ENCODE results near the gene YTHDC1. TPM values are rescaled to one million over a fixed set of nuclear protein-coding genes. Genes with fewer than 3 reads are reported as not detected.
"Not testable (repeated sequence)": the region's sequence is repeated elsewhere in the genome, so short reads cannot be mapped to it uniquely, and the experiment has no call there.

YTHDC1 gene
- 10 to 100 TPM; 85.2 to 86.5 TPM for total RNA-seq
- polyA plus RNA-seq: 42.2 TPM

- H3K36me3 ChIP-seq (ENCODE audit: insufficient read depth, low read length): no peaks in the 10 kb centered on the region
- H3K27ac ChIP-seq (ENCODE audit: low read depth, low read length): peak within 1 kb of the TSS; percentile 97
- peaks cover 42 to 47% (median 47%) of the 10 kb centered on the region in 3 donors for H3K4me1 Mint-ChIP-seq
- peak; percentile 92 to 97 (median 94) for DNase-seq
- peak within 1 kb of the TSS; percentile 88 to 100 (median 100) for H3K27ac Mint-ChIP-seq
- H3K4me3 ChIP-seq (ENCODE audit: low read length): peak within 1 kb of the TSS; percentile 75
- peaks cover 39% of the 10 kb centered on the region for H3K4me1 ChIP-seq (ENCODE audit: insufficient read depth, low read length)
- ChIA-PET CTCF (interaction anchor here (1.0 to 1.3 kb wide), 2 partner anchors 22 to 26 kb away, joined by 3 to 5 read pairs; no protein-coding TSS in a partner anchor), POLR2A (interaction anchor here (0.9 kb wide), 1 partner anchor 16 kb away, joined by 4 read pairs; no protein-coding TSS in a partner anchor)
- H3K27me3 Mint-ChIP-seq: no peaks in the 10 kb centered on the region
- peaks cover 0 to 31% (median 2%) of the 10 kb centered on the region in 3 donors for H3K36me3 Mint-ChIP-seq
- H3K4me3 Mint-ChIP-seq: peak within 1 kb of the TSS; percentile 90 to 100 (median 98)
- H3K9me3 Mint-ChIP-seq: no peaks in the 10 kb centered on the region
- no peaks in the 10 kb centered on the region for H3K9me3 ChIP-seq (ENCODE audit: low read length)
- no peaks in the 10 kb centered on the region for H3K27me3 ChIP-seq (ENCODE audit: insufficient read depth, low read length, poor library complexity, severe bottlenecking)
Observed at GRCh38 chr4:68349649-68350360, at the start of gene YTHDC1. Gene YTHDC1, minus strand, starts transcription at chr4:68350090. Its CDS starts 337 bp downstream, at chr4:68349753.

GRCh38 chr4:68399306-68399705 is 49.4 kb upstream of the YTHDC1 start:
- H3K27me3 Mint-ChIP-seq: no peaks in the 10 kb centered on the region
- no peak for DNase-seq
- no peaks in the 10 kb centered on the region for H3K9me3 Mint-ChIP-seq
- Histone ChIP-seq H3K27me3 (ENCODE audit: insufficient read depth, low read length, poor library complexity, severe bottlenecking) (no peaks in the 10 kb centered on the region), H3K4me3 (ENCODE audit: low read length) (no peak overlapping the region), H3K27ac (ENCODE audit: low read depth, low read length) (no peak overlapping the region), H3K36me3 (ENCODE audit: insufficient read depth, low read length) (no peaks in the 10 kb centered on the region), H3K9me3 (ENCODE audit: low read length) (no peaks in the 10 kb centered on the region), H3K4me1 (ENCODE audit: insufficient read depth, low read length) (no peaks in the 10 kb centered on the region)
- H3K4me1 Mint-ChIP-seq: peaks cover 0 to 3% (median 0%) of the 10 kb centered on the region in 3 donors
- H3K4me3 Mint-ChIP-seq: no peak overlapping the region
- H3K27ac Mint-ChIP-seq: no peak overlapping the region
- CTCF ChIA-PET: no interaction called here
- POLR2A ChIA-PET: no interaction called here
- no peaks in the 10 kb centered on the region for H3K36me3 Mint-ChIP-seq

DNA sequence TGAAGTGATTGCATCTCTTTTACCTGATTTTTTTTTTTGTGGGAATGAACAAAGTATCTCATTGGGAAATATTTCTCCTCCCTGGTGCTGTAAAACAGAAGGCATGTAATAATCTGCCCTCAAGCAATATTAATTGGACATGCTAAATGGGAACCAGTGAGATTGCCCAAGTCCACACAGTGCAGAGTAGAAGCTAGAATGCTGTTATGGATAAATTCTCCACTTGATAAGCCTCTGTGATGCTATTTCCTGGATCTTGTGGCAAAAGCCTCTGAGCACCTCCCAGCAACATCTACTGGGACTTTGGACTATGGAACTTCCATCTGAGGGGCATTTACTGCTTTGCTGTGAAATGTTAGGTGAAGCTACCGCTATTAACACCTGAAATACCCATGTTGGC is 46.9 kb upstream of the YTHDC1 start:
- Histone ChIP-seq H3K27me3 (ENCODE audit: insufficient read depth, low read length, poor library complexity, severe bottlenecking) (no peaks in the 10 kb centered on the region), H3K36me3 (ENCODE audit: insufficient read depth, low read length) (no peaks in the 10 kb centered on the region), H3K9me3 (ENCODE audit: low read length) (no peaks in the 10 kb centered on the region), H3K27ac (ENCODE audit: low read depth, low read length) (no peak overlapping the region), H3K4me3 (ENCODE audit: low read length) (no peak overlapping the region), H3K4me1 (ENCODE audit: insufficient read depth, low read length) (no peaks in the 10 kb centered on the region)
- Mint-ChIP-seq H3K27me3 (peaks cover 0 to 3% of the 10 kb centered on the region in 2 donors), H3K27ac (no peak overlapping the region), H3K4me3 (no peak overlapping the region), H3K36me3 (no peaks in the 10 kb centered on the region), H3K4me1 (peaks cover 0 to 5% (median 0%) of the 10 kb centered on the region in 3 donors), H3K9me3 (no peaks in the 10 kb centered on the region)
- CTCF ChIA-PET: no interaction called here
- POLR2A ChIA-PET: no interaction called here
- DNase-seq: no peak

- Histone ChIP-seq H3K36me3 (ENCODE audit: insufficient read depth, low read length) (no peaks in the 10 kb centered on the region), H3K9me3 (ENCODE audit: low read length) (no peaks in the 10 kb centered on the region), H3K27me3 (ENCODE audit: insufficient read depth, low read length, poor library complexity, severe bottlenecking) (no peaks in the 10 kb centered on the region), H3K27ac (ENCODE audit: low read depth, low read length) (no peak overlapping the region), H3K4me1 (ENCODE audit: insufficient read depth, low read length) (no peaks in the 10 kb centered on the region), H3K4me3 (ENCODE audit: low read length) (no peak overlapping the region)
- H3K4me3 Mint-ChIP-seq: no peak overlapping the region
- peaks cover under 1 to 5% of the 10 kb centered on the region in 2 donors for H3K27me3 Mint-ChIP-seq
- no peak overlapping the region for H3K27ac Mint-ChIP-seq
- POLR2A ChIA-PET: interaction anchor here (0.6 kb wide), 1 partner anchor 40 kb away, joined by 3 read pairs; no protein-coding TSS in a partner anchor
- no peak for DNase-seq
- H3K4me1 Mint-ChIP-seq: peaks cover 0 to 5% (median 0%) of the 10 kb centered on the region in 3 donors
- no peaks in the 10 kb centered on the region for H3K9me3 Mint-ChIP-seq
- no peaks in the 10 kb centered on the region for H3K36me3 Mint-ChIP-seq
- CTCF ChIA-PET: no interaction called here
Observed at GRCh38 chr4:68391436-68391835, 41.5 kb upstream of the YTHDC1 start.

DNA sequence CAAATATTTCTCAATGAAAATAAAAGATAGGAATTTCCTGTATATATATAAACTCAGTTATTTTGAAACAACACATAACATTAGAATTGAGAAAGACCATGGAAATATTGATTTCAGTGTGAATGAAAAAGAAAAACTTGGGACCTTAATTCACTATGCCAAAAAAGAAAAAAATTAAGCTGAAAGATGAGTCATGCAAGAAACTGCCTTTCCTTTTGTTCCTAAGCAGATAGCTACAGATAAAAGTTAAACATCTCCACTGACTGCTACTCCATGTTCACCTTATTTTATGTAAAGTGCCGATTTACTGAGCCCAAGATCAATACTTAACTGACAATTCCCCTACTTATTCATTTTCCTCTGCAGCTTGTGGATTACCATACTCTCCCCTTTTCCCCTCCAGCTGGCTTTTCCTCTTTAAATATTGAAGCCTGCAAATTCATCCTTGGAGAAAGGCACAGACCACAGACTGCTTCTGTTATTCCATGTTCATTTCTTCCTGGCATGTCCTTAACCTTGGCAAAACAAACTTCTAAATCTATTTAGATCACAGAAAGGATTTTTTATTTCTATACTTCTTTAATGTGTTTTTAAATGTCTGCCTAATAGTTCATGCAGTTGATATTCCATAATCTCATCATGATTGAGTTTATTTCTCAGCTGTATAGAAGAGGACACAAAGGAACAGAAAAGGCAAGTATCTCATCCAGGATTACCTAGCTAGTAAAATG is 40.5 kb upstream of the YTHDC1 start:
- Histone ChIP-seq H3K4me3 (ENCODE audit: low read length) (no peak overlapping the region), H3K27me3 (ENCODE audit: insufficient read depth, low read length, poor library complexity, severe bottlenecking) (no peaks in the 10 kb centered on the region), H3K27ac (ENCODE audit: low read depth, low read length) (no peak overlapping the region), H3K9me3 (ENCODE audit: low read length) (no peaks in the 10 kb centered on the region), H3K36me3 (ENCODE audit: insufficient read depth, low read length) (no peaks in the 10 kb centered on the region), H3K4me1 (ENCODE audit: insufficient read depth, low read length) (no peaks in the 10 kb centered on the region)
- peak overlapping the region in 1 of 8 donors; percentile 30 for H3K27ac Mint-ChIP-seq
- H3K36me3 Mint-ChIP-seq: no peaks in the 10 kb centered on the region
- H3K4me3 Mint-ChIP-seq: no peak overlapping the region
- H3K4me1 Mint-ChIP-seq: peaks cover 0 to 5% (median 0%) of the 10 kb centered on the region in 3 donors
- no peaks in the 10 kb centered on the region for H3K9me3 Mint-ChIP-seq
- CTCF ChIA-PET: no interaction called here
- H3K27me3 Mint-ChIP-seq: peaks cover 5% of the 10 kb centered on the region in 2 donors
- DNase-seq: no peak
- POLR2A ChIA-PET: no interaction called here

- H3K4me1 Mint-ChIP-seq; H3K4me1 ChIP-seq (ENCODE audit: insufficient read depth, low read length); H3K9me3 Mint-ChIP-seq; POLR2A ChIA-PET; H3K27ac ChIP-seq (ENCODE audit: low read depth, low read length); H3K27me3 ChIP-seq (ENCODE audit: insufficient read depth, low read length, poor library complexity, severe bottlenecking); H3K4me3 Mint-ChIP-seq; H3K4me3 ChIP-seq (ENCODE audit: low read length); H3K9me3 ChIP-seq (ENCODE audit: low read length); H3K36me3 ChIP-seq (ENCODE audit: insufficient read depth, low read length); H3K36me3 Mint-ChIP-seq; DNase-seq; H3K27ac Mint-ChIP-seq: not testable (repeated sequence)
- CTCF ChIA-PET: interaction anchor here (2.5 kb wide), 1 partner anchor 13 kb away, joined by 6 read pairs; no protein-coding TSS in a partner anchor
- peaks cover 5 to 11% of the 10 kb centered on the region in 2 donors for H3K27me3 Mint-ChIP-seq
Observed at GRCh38 chr4:68389386-68389913, 39.6 kb upstream of the YTHDC1 start.

GRCh38 chr4:68388347-68388865 is 38.5 kb upstream of the YTHDC1 start:
- Mint-ChIP-seq H3K4me1 (no peaks in the 10 kb centered on the region), H3K36me3 (no peaks in the 10 kb centered on the region), H3K9me3 (no peaks in the 10 kb centered on the region), H3K27me3 (peaks cover 8 to 19% of the 10 kb centered on the region in 2 donors), H3K27ac (no peak overlapping the region), H3K4me3 (no peak overlapping the region)
- Histone ChIP-seq H3K36me3 (ENCODE audit: insufficient read depth, low read length) (no peaks in the 10 kb centered on the region), H3K9me3 (ENCODE audit: low read length) (no peaks in the 10 kb centered on the region), H3K4me3 (ENCODE audit: low read length) (no peak overlapping the region), H3K4me1 (ENCODE audit: insufficient read depth, low read length) (no peaks in the 10 kb centered on the region), H3K27ac (ENCODE audit: low read depth, low read length) (no peak overlapping the region), H3K27me3 (ENCODE audit: insufficient read depth, low read length, poor library complexity, severe bottlenecking) (no peaks in the 10 kb centered on the region)
- no peak for DNase-seq
- CTCF ChIA-PET: interaction anchor here (2.5 kb wide), 1 partner anchor 12 kb away, joined by 6 read pairs; no protein-coding TSS in a partner anchor
- POLR2A ChIA-PET: no interaction called here

DNA sequence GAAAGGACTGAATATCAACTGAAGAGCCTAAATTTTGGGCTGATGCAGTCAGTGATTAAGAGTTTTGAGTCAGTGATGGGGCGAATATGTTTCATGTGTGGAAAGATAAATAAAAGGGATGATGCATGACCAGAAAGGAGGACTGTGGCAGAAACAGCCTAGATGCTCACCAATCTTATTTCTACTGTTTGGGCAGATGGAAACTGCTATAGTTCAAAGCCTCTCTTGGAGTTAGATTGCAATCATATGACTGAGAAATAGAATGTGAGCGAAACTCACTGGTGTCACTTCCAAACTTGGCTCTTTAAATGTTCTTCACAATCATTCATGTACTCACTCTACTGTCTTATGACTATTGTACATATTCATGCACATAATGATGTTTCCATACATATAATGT is 35.4 kb upstream of the YTHDC1 start:
- Mint-ChIP-seq H3K4me1 (no peaks in the 10 kb centered on the region), H3K36me3 (no peaks in the 10 kb centered on the region), H3K27me3 (peaks cover 6 to 24% of the 10 kb centered on the region in 2 donors), H3K27ac (no peak overlapping the region), H3K9me3 (no peaks in the 10 kb centered on the region), H3K4me3 (no peak overlapping the region)
- CTCF ChIA-PET: no interaction called here
- no peak overlapping the region for H3K4me3 ChIP-seq (ENCODE audit: low read length)
- H3K9me3 ChIP-seq (ENCODE audit: low read length): no peaks in the 10 kb centered on the region
- H3K27ac ChIP-seq (ENCODE audit: low read depth, low read length): no peak overlapping the region
- no peak for DNase-seq
- POLR2A ChIA-PET: no interaction called here
- H3K4me1 ChIP-seq (ENCODE audit: insufficient read depth, low read length): no peaks in the 10 kb centered on the region
- H3K27me3 ChIP-seq (ENCODE audit: insufficient read depth, low read length, poor library complexity, severe bottlenecking): no peaks in the 10 kb centered on the region
- H3K36me3 ChIP-seq (ENCODE audit: insufficient read depth, low read length): no peaks in the 10 kb centered on the region
